Panc1 (cell line): ENCODE data around the gene ALDOA. TPM values are rescaled to one million over a fixed set of nuclear protein-coding genes. Genes with fewer than 3 reads are reported as not detected.

Source experiments
- ATAC-seq: fragments of 200-7000 bp; cut with Tn5 transposase; 2 replicates; pipeline ENCODE4 v1.9.1; 2020; ENCODE audit warnings: mild to moderate bottlenecking, moderate library complexity
- BruUV-seq: library from RNA; stranded (reverse); fragments of 400-500 nt; replicated peaks from 2 replicates; lab custom pipeline; 2021; lab: Mats Ljungman, UMichigan
- CTCF ChIA-PET: fragments of 300-600 bp; sonication (Branson Sonifier 250); formaldehyde crosslinking; loops from one replicate; lab custom pipeline; 2022; ENCODE audit warnings: antibody characterized with exemption; lab: Charles Lee
- POLR2A ChIA-PET: fragments of 300-600 bp; sonication (Branson Sonifier 250); formaldehyde crosslinking; loops from one replicate; lab custom pipeline; 2022; ENCODE audit warnings: antibody characterized with exemption; lab: Charles Lee
- DNase-seq: peaks from one replicate; pipeline ENCODE4 v3.0.0-alpha.2; 2010; ENCODE audit warnings: low read depth, low spot score
- H3K27ac ChIP-seq: 2 replicates; pipeline ENCODE4 v1.5.1; 2011; ENCODE audit warnings: mild to moderate bottlenecking, low read length, inconsistent platforms
- H3K27me3 ChIP-seq: fragments of 200-500 bp; sonication (Bioruptor generic); 2 replicates; pipeline ENCODE4 v1.6.0; 2014; ENCODE audit warnings: low read length, inconsistent platforms; ENCODE audit not compliant: control insufficient read depth, insufficient read depth
- H3K36me3 ChIP-seq: fragments of 200-500 bp; sonication (Bioruptor generic); 2 replicates; pipeline ENCODE4 v1.5.1; 2014; ENCODE audit warnings: inconsistent platforms, mild to moderate bottlenecking, low read length, moderate library complexity; ENCODE audit not compliant: control insufficient read depth, insufficient read depth
- H3K4me1 ChIP-seq: 2 replicates; pipeline ENCODE4 v1.5.1; 2011; ENCODE audit warnings: inconsistent platforms, mild to moderate bottlenecking, low read length, moderate library complexity; ENCODE audit not compliant: control insufficient read depth, insufficient read depth
- H3K4me3 ChIP-seq, 2 experiments: 2 replicates each; pipeline ENCODE4 v1.5.1; 2011 to 2012; ENCODE audit warnings: low read depth in 2 of 2, low read length in 2 of 2, mild to moderate bottlenecking in 2 of 2, inconsistent platforms in 1 of 2, moderate library complexity in 1 of 2
- H3K9me3 ChIP-seq: fragments of 200-500 bp; sonication (Bioruptor generic); 2 replicates; pipeline ENCODE4 v1.5.1; 2014; ENCODE audit warnings: low read depth, mild to moderate bottlenecking, inconsistent platforms, low read length, moderate library complexity; ENCODE audit not compliant: control insufficient read depth, insufficient read depth
- POLR2AphosphoS5 ChIP-seq: IDR thresholded peaks from 2 replicates; pipeline ENCODE4 v1.6.1; 2012; ENCODE audit warnings: mild to moderate bottlenecking, low read depth, low read length, moderate library complexity
- SIN3A ChIP-seq: IDR thresholded peaks from 2 replicates; pipeline ENCODE4 v1.6.1; 2012; ENCODE audit warnings: low read depth, mild to moderate bottlenecking, low read length, moderate library complexity, borderline replicate concordance; ENCODE audit not compliant: insufficient read depth
- TCF7L2 ChIP-seq: IDR thresholded peaks from 2 replicates; pipeline ENCODE4 v1.6.1; 2011; ENCODE audit warnings: mild to moderate bottlenecking, low read depth, low read length, inconsistent platforms
- in situ Hi-C: cut with HindIII; loops from 2 replicates; pipeline ENCODE4 v1.10.0; 2016; ENCODE audit warnings: low sequenced_read_pairs, low pct_unique_long_range_greater_than_20kb
- intact Hi-C: fragments of 100-400 bp; cut with micrococcal nuclease; formaldehyde crosslinking; loops from one replicate; pipeline ENCODE4 v1.10.0; 2022; ENCODE audit not compliant: unreplicated experiment
- total RNA-seq: library from RNA; stranded (reverse); gene quantifications from one replicate; pipeline ENCODE4 v1.2.1, GENCODE V29; 2021; ENCODE audit not compliant: unreplicated experiment
- TF ChIP-seq, protein P1 (sequence below): fragments of 450-650 bp; IDR thresholded peaks from 2 replicates; pipeline ENCODE4 v1.5.1; 2017; ENCODE audit warnings: mild to moderate bottlenecking
- TF ChIP-seq, protein P2 (sequence below), 2 experiments: IDR thresholded peaks; 2 replicates each; pipeline ENCODE4 v1.6.1; 2011 to 2012; ENCODE audit warnings: low read depth in 2 of 2, control low read depth in 1 of 2, low read length in 1 of 2, mild to moderate bottlenecking in 1 of 2, moderate library complexity in 1 of 2; ENCODE audit not compliant: insufficient read depth in 1 of 2

The ALDOA gene
- total RNA-seq, 1 experiment from 2014 or later: 2,516 TPM

DNA sequence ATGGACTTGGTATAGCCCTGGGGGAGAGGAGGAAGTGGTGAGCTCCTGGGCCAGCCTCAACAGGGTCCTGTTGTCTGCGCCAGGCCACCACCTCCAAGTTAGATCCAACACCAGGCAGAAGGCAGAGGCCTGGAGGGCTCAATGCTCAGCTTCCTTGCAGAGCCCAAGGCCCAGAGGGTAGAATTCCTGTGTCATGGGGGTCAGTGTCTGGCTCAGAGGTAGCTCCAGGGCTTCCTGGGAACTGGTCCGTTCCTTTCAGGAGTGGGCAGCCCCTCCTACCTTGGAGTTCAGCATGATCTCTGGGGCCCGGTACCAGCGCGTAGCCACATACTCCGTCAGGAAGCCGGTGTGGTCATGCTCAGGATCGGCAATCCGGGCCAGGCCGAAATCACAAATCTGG is 52.2 kb downstream of the ALDOA start:
- Histone ChIP-seq H3K27me3 (no peaks in the 10 kb centered on the region), H3K36me3 (no peaks in the 10 kb centered on the region; the same call in 1 of the 2 replicates), H3K4me3 (no peak overlapping the region), H3K27ac (no peak overlapping the region), H3K9me3 (no peaks in the 10 kb centered on the region), H3K4me1 (peaks cover 9% of the 10 kb centered on the region)
- no peak for DNase-seq
- BruUV-seq: no TSS peak
- ATAC-seq: no peak
- intact Hi-C loops (no loop called here), in situ Hi-C loops (no loop called here)
- no peak for TF ChIP-seq POLR2AphosphoS5
- TF ChIP-seq, protein P1, sequence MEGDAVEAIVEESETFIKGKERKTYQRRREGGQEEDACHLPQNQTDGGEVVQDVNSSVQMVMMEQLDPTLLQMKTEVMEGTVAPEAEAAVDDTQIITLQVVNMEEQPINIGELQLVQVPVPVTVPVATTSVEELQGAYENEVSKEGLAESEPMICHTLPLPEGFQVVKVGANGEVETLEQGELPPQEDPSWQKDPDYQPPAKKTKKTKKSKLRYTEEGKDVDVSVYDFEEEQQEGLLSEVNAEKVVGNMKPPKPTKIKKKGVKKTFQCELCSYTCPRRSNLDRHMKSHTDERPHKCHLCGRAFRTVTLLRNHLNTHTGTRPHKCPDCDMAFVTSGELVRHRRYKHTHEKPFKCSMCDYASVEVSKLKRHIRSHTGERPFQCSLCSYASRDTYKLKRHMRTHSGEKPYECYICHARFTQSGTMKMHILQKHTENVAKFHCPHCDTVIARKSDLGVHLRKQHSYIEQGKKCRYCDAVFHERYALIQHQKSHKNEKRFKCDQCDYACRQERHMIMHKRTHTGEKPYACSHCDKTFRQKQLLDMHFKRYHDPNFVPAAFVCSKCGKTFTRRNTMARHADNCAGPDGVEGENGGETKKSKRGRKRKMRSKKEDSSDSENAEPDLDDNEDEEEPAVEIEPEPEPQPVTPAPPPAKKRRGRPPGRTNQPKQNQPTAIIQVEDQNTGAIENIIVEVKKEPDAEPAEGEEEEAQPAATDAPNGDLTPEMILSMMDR: no peak
- no peak for TF ChIP-seq TCF7L2
- TF ChIP-seq, protein P2, sequence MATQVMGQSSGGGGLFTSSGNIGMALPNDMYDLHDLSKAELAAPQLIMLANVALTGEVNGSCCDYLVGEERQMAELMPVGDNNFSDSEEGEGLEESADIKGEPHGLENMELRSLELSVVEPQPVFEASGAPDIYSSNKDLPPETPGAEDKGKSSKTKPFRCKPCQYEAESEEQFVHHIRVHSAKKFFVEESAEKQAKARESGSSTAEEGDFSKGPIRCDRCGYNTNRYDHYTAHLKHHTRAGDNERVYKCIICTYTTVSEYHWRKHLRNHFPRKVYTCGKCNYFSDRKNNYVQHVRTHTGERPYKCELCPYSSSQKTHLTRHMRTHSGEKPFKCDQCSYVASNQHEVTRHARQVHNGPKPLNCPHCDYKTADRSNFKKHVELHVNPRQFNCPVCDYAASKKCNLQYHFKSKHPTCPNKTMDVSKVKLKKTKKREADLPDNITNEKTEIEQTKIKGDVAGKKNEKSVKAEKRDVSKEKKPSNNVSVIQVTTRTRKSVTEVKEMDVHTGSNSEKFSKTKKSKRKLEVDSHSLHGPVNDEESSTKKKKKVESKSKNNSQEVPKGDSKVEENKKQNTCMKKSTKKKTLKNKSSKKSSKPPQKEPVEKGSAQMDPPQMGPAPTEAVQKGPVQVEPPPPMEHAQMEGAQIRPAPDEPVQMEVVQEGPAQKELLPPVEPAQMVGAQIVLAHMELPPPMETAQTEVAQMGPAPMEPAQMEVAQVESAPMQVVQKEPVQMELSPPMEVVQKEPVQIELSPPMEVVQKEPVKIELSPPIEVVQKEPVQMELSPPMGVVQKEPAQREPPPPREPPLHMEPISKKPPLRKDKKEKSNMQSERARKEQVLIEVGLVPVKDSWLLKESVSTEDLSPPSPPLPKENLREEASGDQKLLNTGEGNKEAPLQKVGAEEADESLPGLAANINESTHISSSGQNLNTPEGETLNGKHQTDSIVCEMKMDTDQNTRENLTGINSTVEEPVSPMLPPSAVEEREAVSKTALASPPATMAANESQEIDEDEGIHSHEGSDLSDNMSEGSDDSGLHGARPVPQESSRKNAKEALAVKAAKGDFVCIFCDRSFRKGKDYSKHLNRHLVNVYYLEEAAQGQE (IDR thresholded peaks at IDR 0.05; ENCODE audit: insufficient read depth in 1 of 2, low read depth in 2 of 2, low read length in 1 of 2): no peak
- no peak for TF ChIP-seq SIN3A
- ChIA-PET POLR2A (no interaction called here), CTCF (interaction anchor here (1.4 kb wide), 1 partner anchor 27 kb away, joined by 3 read pairs; no protein-coding TSS in a partner anchor)

DNA sequence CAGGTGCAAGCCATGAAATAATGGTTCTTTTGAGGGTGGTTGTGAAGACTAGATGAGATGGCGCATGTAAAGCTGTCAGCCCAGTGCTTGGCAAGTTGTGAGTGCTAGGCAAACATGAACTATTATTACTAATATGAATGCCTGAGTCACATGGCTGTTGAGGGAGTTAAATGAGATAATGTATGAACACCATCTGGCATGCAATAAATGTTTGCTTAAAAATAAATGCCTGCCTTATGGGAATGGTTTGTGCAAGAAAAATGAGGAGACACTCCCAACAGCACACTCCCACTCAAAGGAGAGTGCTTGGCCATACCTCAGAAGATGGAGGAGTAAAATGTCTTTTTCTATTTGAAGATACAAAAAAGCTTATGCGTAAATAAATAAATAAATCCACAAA is 53.9 kb downstream of the ALDOA start:
- Histone ChIP-seq H3K27ac (no peak overlapping the region), H3K4me3 (no peak overlapping the region), H3K36me3 (no peaks in the 10 kb centered on the region; the same call in 1 of the 2 replicates), H3K9me3 (no peaks in the 10 kb centered on the region), H3K27me3 (no peaks in the 10 kb centered on the region), H3K4me1 (peaks cover 17% of the 10 kb centered on the region)
- CTCF ChIA-PET: no interaction called here
- in situ Hi-C loops (no loop called here), intact Hi-C loops (no loop called here)
- DNase-seq (no peak), ATAC-seq (no peak)
- no peak for TF ChIP-seq POLR2AphosphoS5
- TF ChIP-seq, protein P1: no peak
- TF ChIP-seq SIN3A: no peak
- no peak for TF ChIP-seq TCF7L2
- TF ChIP-seq, protein P2 (IDR thresholded peaks at IDR 0.05; ENCODE audit: insufficient read depth in 1 of 2, low read depth in 2 of 2, low read length in 1 of 2): no peak
- BruUV-seq: no TSS peak
- POLR2A ChIA-PET: no interaction called here

Other genes starting within 250 kb of the ALDOA start
- gene PAGR1, start 249.6 kb upstream of the ALDOA start, total RNA-seq: 42.5 TPM
- gene MVP, start 245.3 kb upstream of the ALDOA start, total RNA-seq: 107 TPM
- 71.6 TPM for gene CDIPT, start 202.5 kb upstream of the ALDOA start, total RNA-seq
- gene SEZ6L2, start 166.2 kb upstream of the ALDOA start, total RNA-seq: 70.7 TPM
- 87.0 TPM for gene ASPHD1, start 165.3 kb upstream of the ALDOA start, total RNA-seq
- 45.7 TPM for gene KCTD13, start 139.5 kb upstream of the ALDOA start, total RNA-seq
- gene TMEM219, start 103.7 kb upstream of the ALDOA start, total RNA-seq: 161 TPM
- 99.4 TPM for gene TAOK2, start 91.9 kb upstream of the ALDOA start, total RNA-seq
- 25.3 TPM for gene HIRIP3, start 70.1 kb upstream of the ALDOA start, total RNA-seq
- gene INO80E, start 69.5 kb upstream of the ALDOA start, total RNA-seq: 104 TPM
- 3.2 TPM for gene DOC2A, start 54.7 kb upstream of the ALDOA start, total RNA-seq
- not detected for gene C16orf92, start 42.6 kb upstream of the ALDOA start, total RNA-seq
- gene TLCD3B, start 34.5 kb upstream of the ALDOA start, total RNA-seq: 3.5 TPM
- 186 TPM for gene PPP4C, start 10.2 kb downstream of the ALDOA start, total RNA-seq
- gene TBX6, start 26.2 kb downstream of the ALDOA start, total RNA-seq: 0.46 TPM
- gene YPEL3, start 30.5 kb downstream of the ALDOA start, total RNA-seq: 0.69 TPM
- 2.5 TPM for gene GDPD3, start 47.8 kb downstream of the ALDOA start, total RNA-seq
- 47.1 TPM for gene MAPK3, start 57.5 kb downstream of the ALDOA start, total RNA-seq
- 3.7 TPM for gene CORO1A, start 117.8 kb downstream of the ALDOA start, total RNA-seq
- 178 TPM for gene BOLA2B, start 127.9 kb downstream of the ALDOA start, total RNA-seq
- 18.5 TPM for gene SLX1A, start 128.1 kb downstream of the ALDOA start, total RNA-seq
- gene SULT1A3, start 133.5 kb downstream of the ALDOA start, total RNA-seq: 16.8 TPM
- 19.8 TPM for gene NPIPB13, start 182.7 kb downstream of the ALDOA start, total RNA-seq